Mononuclear cell (primary cell): Measurements from ENCODE around the gene KNG1. TPM values are rescaled to one million over a fixed set of nuclear protein-coding genes. Genes with fewer than 3 reads are reported as not detected.
"Not testable (repeated sequence)": the region's sequence is repeated elsewhere in the genome, so short reads cannot be mapped to it uniquely, and the experiment has no call there.

ENCODE experiments used
- H3K27me3 ChIP-seq: 2 replicates; pipeline ENCODE4 v1.6.0; 2011; ENCODE audit warnings: low read length, control low read depth; ENCODE audit not compliant: insufficient read depth
- H3K4me1 ChIP-seq: 2 replicates; pipeline ENCODE4 v1.5.1; 2011; ENCODE audit warnings: mild to moderate bottlenecking, low read length, control low read depth; ENCODE audit not compliant: insufficient read depth
- H3K4me3 ChIP-seq: 2 replicates; pipeline ENCODE4 v1.5.1; 2011; ENCODE audit warnings: mild to moderate bottlenecking, low read length, moderate library complexity
- H3K9me3 ChIP-seq: 2 replicates; pipeline ENCODE4 v1.5.1; 2011; ENCODE audit warnings: low read depth, mild to moderate bottlenecking, control low read depth, low read length
- total RNA-seq: library from RNA; depleted of rRNA; stranded (reverse); fragments of >200 nt; gene quantifications from one replicate; pipeline ENCODE4 v1.2.3, GENCODE V29; 2012

KNG1 gene
- total RNA-seq, 1 donor: 0.21 TPM

- Histone ChIP-seq H3K4me3 (no peak overlapping the region), H3K27me3 (no peaks in the 10 kb centered on the region), H3K4me1 (no peaks in the 10 kb centered on the region), H3K9me3 (no peaks in the 10 kb centered on the region)
Measured at GRCh38 chr3:186696522-186696921, 20.6 kb upstream of the KNG1 start.

GRCh38 chr3:186697510-186697909, 19.6 kb upstream of the KNG1 start:
- no peaks in the 10 kb centered on the region for H3K9me3 ChIP-seq
- H3K27me3 ChIP-seq: no peaks in the 10 kb centered on the region
- H3K4me3 ChIP-seq: no peak overlapping the region
- H3K4me1 ChIP-seq: no peaks in the 10 kb centered on the region

GRCh38 chr3:186700267-186700666, 16.9 kb upstream of the KNG1 start:
- H3K4me1 ChIP-seq: no peaks in the 10 kb centered on the region
- H3K9me3 ChIP-seq: no peaks in the 10 kb centered on the region
- H3K4me3 ChIP-seq: no peak overlapping the region
- H3K27me3 ChIP-seq: peaks cover 6% of the 10 kb centered on the region

- not testable (repeated sequence) for H3K27me3 ChIP-seq, H3K4me1 ChIP-seq, H3K9me3 ChIP-seq, H3K4me3 ChIP-seq
Measured at GRCh38 chr3:186702451-186702850, 14.7 kb upstream of the KNG1 start.

- H3K4me1 ChIP-seq: peaks cover 8% of the 10 kb centered on the region
- peaks cover 9% of the 10 kb centered on the region for H3K27me3 ChIP-seq
- H3K4me3 ChIP-seq: no peak overlapping the region
- H3K9me3 ChIP-seq: no peaks in the 10 kb centered on the region
Measured at GRCh38 chr3:186705882-186706780, 11.0 kb upstream of the KNG1 start.

GRCh38 chr3:186708983-186709679, 8.0 kb upstream of the KNG1 start:
- Histone ChIP-seq H3K4me3 (no peak overlapping the region), H3K27me3 (peaks cover 7% of the 10 kb centered on the region), H3K4me1 (peaks cover 8% of the 10 kb centered on the region), H3K9me3 (no peaks in the 10 kb centered on the region)

- not testable (repeated sequence) for H3K4me3 ChIP-seq, H3K9me3 ChIP-seq, H3K27me3 ChIP-seq, H3K4me1 ChIP-seq
Measured at GRCh38 chr3:186710694-186711093, 6.5 kb upstream of the KNG1 start.

- H3K4me3 ChIP-seq: no peak overlapping the region
- no peaks in the 10 kb centered on the region for H3K27me3 ChIP-seq
- H3K9me3 ChIP-seq: no peaks in the 10 kb centered on the region
- no peaks in the 10 kb centered on the region for H3K4me1 ChIP-seq
Measured at GRCh38 chr3:186713499-186713898, 3.7 kb upstream of the KNG1 start.

GRCh38 chr3:186719945-186720739, 3.0 kb downstream of the KNG1 start:
- no peak overlapping the region for H3K4me3 ChIP-seq
- H3K4me1 ChIP-seq: no peaks in the 10 kb centered on the region
- H3K9me3 ChIP-seq: no peaks in the 10 kb centered on the region
- H3K27me3 ChIP-seq: no peaks in the 10 kb centered on the region

GRCh38 chr3:186722457-186722856, 5.3 kb downstream of the KNG1 start:
- H3K4me1 ChIP-seq: no peaks in the 10 kb centered on the region
- H3K4me3 ChIP-seq: no peak overlapping the region
- H3K27me3 ChIP-seq: no peaks in the 10 kb centered on the region
- H3K9me3 ChIP-seq: no peaks in the 10 kb centered on the region

- Histone ChIP-seq H3K27me3 (no peaks in the 10 kb centered on the region), H3K9me3 (no peaks in the 10 kb centered on the region), H3K4me1 (no peaks in the 10 kb centered on the region), H3K4me3 (no peak overlapping the region)
Measured at GRCh38 chr3:186724911-186725310, 7.8 kb downstream of the KNG1 start.

- Histone ChIP-seq H3K27me3 (no peaks in the 10 kb centered on the region), H3K4me1 (no peaks in the 10 kb centered on the region), H3K9me3 (no peaks in the 10 kb centered on the region), H3K4me3 (no peak overlapping the region)
Measured at GRCh38 chr3:186732169-186732766, 15.1 kb downstream of the KNG1 start.

GRCh38 chr3:186742618-186743380, 25.6 kb downstream of the KNG1 start:
- H3K9me3 ChIP-seq: no peaks in the 10 kb centered on the region
- H3K4me3 ChIP-seq: no peak overlapping the region
- no peaks in the 10 kb centered on the region for H3K4me1 ChIP-seq
- no peaks in the 10 kb centered on the region for H3K27me3 ChIP-seq

GRCh38 chr3:186743666-186744065, 26.5 kb downstream of the KNG1 start:
- no peaks in the 10 kb centered on the region for H3K4me1 ChIP-seq
- no peak overlapping the region for H3K4me3 ChIP-seq
- no peaks in the 10 kb centered on the region for H3K9me3 ChIP-seq
- no peaks in the 10 kb centered on the region for H3K27me3 ChIP-seq
